ENCODE measurements around the gene BMP7.

The BMP7 gene

GRCh38 chr20:57131601-57132391 lies 134.6 kb downstream of the BMP7 start:
- in situ Hi-C loops (cut with MboI; ENCODE audit: low sequenced_read_pairs), result no loop called here

GRCh38 chr20:57131077-57131476 lies 135.4 kb downstream of the BMP7 start:
- in situ Hi-C loops (cut with MboI; ENCODE audit: low sequenced_read_pairs), result no loop called here

- in situ Hi-C loops (cut with MboI; ENCODE audit: low sequenced_read_pairs), result no loop called here
These were observed 136.2 kb downstream of the BMP7 start for GRCh38 chr20:57130160-57130772.

DNA sequence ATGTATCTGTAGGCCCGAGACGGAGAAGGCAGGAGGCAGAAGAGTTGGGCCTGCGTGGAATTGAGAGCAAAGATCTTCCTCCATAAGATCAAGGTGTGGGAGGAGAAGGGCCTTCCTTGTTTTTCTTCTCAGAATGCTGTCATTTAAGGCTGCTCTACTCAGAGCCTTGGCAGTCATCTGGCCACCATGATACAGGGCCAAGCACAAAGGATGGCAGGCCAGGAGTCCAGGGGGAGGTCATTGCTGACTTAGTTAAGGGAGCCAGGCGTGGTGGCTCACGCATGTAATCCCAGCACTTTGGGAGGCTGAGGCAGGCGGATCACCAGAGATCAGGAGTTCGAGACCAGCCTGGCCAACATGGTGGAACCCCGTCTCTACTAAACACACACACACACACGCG lies 137.1 kb downstream of the BMP7 start:
- in situ Hi-C loops (cut with MboI; ENCODE audit: low sequenced_read_pairs), result no loop called here

- in situ Hi-C loops (cut with MboI; ENCODE audit: low sequenced_read_pairs), result no loop called here
These were observed 138.2 kb downstream of the BMP7 start for GRCh38 chr20:57128044-57128757.

DNA sequence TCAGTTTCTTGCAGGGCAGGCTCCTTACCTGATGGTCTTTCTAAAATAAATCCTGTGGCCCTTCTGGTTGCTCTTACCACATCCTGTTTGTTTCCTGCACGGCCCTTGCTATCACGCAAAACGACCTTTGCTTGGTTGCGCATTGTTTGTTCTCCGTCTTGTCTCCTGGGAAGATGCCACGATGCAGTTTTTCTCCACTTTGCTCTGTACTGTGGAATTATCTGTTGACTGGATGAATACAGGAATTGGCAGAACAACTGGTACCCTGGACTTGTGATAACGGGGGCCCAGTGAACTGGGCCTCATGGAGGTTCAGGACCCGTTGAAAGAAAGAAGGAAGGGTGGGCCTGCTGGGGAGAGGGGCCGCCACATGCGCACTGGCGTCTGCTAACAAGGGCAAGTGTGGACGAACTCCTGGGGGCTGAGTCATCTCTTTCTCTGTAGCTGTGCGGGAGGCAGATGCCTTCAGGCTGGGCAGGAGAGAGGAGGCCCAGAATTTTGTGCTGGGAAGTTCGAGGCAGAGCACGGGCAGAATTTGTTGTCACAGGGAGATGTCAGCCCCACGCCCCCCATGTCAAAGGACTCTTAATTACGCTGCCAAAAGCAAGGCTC lies 139.9 kb downstream of the BMP7 start:
- in situ Hi-C loops (cut with MboI; ENCODE audit: low sequenced_read_pairs), result no loop called here

GRCh38 chr20:57124800-57125517 lies 141.5 kb downstream of the BMP7 start:
- in situ Hi-C loops (cut with MboI; ENCODE audit: low sequenced_read_pairs), result no loop called here

DNA sequence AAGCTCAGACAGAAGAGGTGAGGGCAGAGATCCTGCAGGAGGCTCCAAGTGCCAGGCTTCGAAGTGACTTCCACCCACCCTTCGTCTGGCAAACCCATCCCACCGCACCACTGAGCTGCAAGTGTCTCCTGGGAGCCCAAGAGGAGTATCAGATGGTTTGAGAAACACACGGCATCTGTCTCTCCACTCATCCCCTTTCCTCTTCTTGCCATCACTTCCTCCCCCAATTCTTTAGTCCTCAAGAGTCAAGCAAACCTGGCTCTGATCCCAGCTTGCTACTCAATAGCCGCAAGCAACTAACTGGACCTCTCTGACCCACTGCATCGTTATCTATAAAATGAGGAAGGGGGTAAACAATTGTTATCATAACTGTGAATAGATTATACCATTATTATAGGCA lies 142.1 kb downstream of the BMP7 start:
- in situ Hi-C loops (cut with MboI; ENCODE audit: low sequenced_read_pairs), result no loop called here

- in situ Hi-C loops (cut with MboI; ENCODE audit: low sequenced_read_pairs), result no loop called here
These were observed 142.9 kb downstream of the BMP7 start for GRCh38 chr20:57123504-57123903.

GRCh38 chr20:57122536-57123489 lies 143.6 kb downstream of the BMP7 start:
- in situ Hi-C loops (cut with MboI; ENCODE audit: low sequenced_read_pairs), result no loop called here

GRCh38 chr20:57118964-57119363 lies 147.5 kb downstream of the BMP7 start:
- in situ Hi-C loops (cut with MboI; ENCODE audit: low sequenced_read_pairs), result no loop called here
